SK-N-MC (cell line): Measurements from ENCODE around the gene OPCML.

Experiments
- EZH2 ChIP-seq: fragments of 200-600 bp; sonication (generic); IDR thresholded peaks from one replicate; pipeline ENCODE4 v1.6.1; 2017; ENCODE audit warnings: antibody characterized with exemption
- FOXP2 ChIP-seq: optimal IDR thresholded peaks from 2 replicates; pipeline ENCODE3; 2011; ENCODE audit warnings: mild to moderate bottlenecking, moderate library complexity; ENCODE audit not compliant: insufficient read depth; ENCODE audit errors: extremely low read length, control extremely low read depth
- POLR2AphosphoS5 ChIP-seq: IDR thresholded peaks from 2 replicates; pipeline ENCODE4 v1.6.1; 2012; ENCODE audit warnings: mild to moderate bottlenecking, low read depth, low read length, borderline replicate concordance

DNA sequence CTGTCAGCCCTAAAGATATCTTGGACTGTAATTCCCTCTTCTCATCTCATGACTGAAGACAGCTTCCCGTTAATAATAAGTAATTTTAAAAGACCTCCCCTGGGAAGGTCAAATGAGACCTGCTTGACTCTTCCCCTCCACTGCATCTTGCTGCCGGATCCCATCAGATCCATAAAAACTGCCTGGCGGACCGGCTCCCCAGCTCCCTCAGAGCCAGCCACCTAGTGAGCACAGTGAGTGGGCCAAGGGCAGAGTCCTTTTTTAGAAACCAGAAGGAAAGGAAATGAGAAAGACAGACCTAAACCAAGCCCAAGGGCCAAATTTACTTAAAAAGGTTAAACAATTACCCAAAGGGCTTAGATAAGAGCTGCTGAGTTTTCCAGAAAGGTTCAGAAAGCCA, 595.3 kb downstream of the OPCML start:
- no peak for TF ChIP-seq POLR2AphosphoS5
- no peak for TF ChIP-seq EZH2
- TF ChIP-seq FOXP2, result no peak
